ENCODE measurements around the gene SMIM29. TPM values are rescaled to one million over a fixed set of nuclear protein-coding genes. Genes with fewer than 3 reads are reported as not detected.

Gene SMIM29
- total RNA-seq, 1 experiment from 2014 or later: 25.8 TPM

- ChIA-PET CTCF (interaction anchor here (0.6 to 0.9 kb wide), 2 partner anchors 171 to 966 kb away, joined by 3 to 10 read pairs; no protein-coding TSS in a partner anchor), POLR2A (ENCODE audit: unreplicated experiment) (interaction anchor here (0.6 to 0.8 kb wide), 7 partner anchors 48 to 1355 kb away, joined by 3 to 31 read pairs (median 5); no protein-coding TSS in a partner anchor)
- intact Hi-C loops (cut with micrococcal nuclease): loop anchor here (1.0 kb wide), 1 partner anchor 48 kb away; no protein-coding TSS in a partner anchor
- Histone ChIP-seq H4K20me1 (ENCODE audit: low read length) (peaks cover 37% of the 10 kb centered on the region), H3K79me2 (ENCODE audit: low read length) (peaks cover 44% of the 10 kb centered on the region), H3F3A (ENCODE audit: low read length, unreplicated experiment) (peaks cover 29% of the 10 kb centered on the region), H3K9me3 (ENCODE audit: low read length) (no peaks in the 10 kb centered on the region), H3K4me1 (ENCODE audit: insufficient read depth, low read length) (peaks cover 91% of the 10 kb centered on the region), H2AFZ (ENCODE audit: low read length) (no peak overlapping the region), H3K27me3 (ENCODE audit: low read length) (no peaks in the 10 kb centered on the region), H3K4me3 (ENCODE audit: low read length) (peak overlapping the region; percentile 22), H3K9ac (ENCODE audit: low read length) (peak overlapping the region; percentile 74), H3K27ac (ENCODE audit: low read length) (peak overlapping the region; percentile 96), H3K9me2 (replicated peaks; ENCODE audit: low read length) (no peaks in the 10 kb centered on the region), H3K4me2 (ENCODE audit: low read length) (peak overlapping the region; percentile 99), H3K36me3 (ENCODE audit: low read depth, low read length) (peaks cover 48% of the 10 kb centered on the region)
- TF ChIP-seq CTCF (conservative IDR thresholded peaks at IDR 0.05; ENCODE audit: low read depth, low read length) (peak; percentile 45), EZH2phosphoT487 (IDR thresholded peaks at IDR 0.05; ENCODE audit: borderline replicate concordance, low read length) (peak; percentile 65; the same call in 1 of the 2 replicates), EZH2 (IDR thresholded peaks at IDR 0.05; ENCODE audit: low read length, unreplicated experiment) (no peak)
- BruUV-seq (replicated peaks): no TSS peak
- ATAC-seq (peak; percentile 31), DNase-seq (peak; percentile 97)
Observed at GRCh38 chr6:34243901-34244884, 4.6 kb downstream of the SMIM29 start.

GRCh38 chr6:34243131-34243771 lies 5.6 kb downstream of the SMIM29 start:
- Histone ChIP-seq H3K9me3 (ENCODE audit: low read length) (no peaks in the 10 kb centered on the region), H3F3A (ENCODE audit: low read length, unreplicated experiment) (peaks cover 38% of the 10 kb centered on the region), H3K4me1 (ENCODE audit: insufficient read depth, low read length) (peaks cover 96% of the 10 kb centered on the region), H3K9ac (ENCODE audit: low read length) (peak overlapping the region; percentile 74), H3K4me3 (ENCODE audit: low read length) (peak overlapping the region; percentile 94), H3K9me2 (replicated peaks; ENCODE audit: low read length) (no peaks in the 10 kb centered on the region), H3K79me2 (ENCODE audit: low read length) (peaks cover 49% of the 10 kb centered on the region), H2AFZ (ENCODE audit: low read length) (no peak overlapping the region), H4K20me1 (ENCODE audit: low read length) (peaks cover 47% of the 10 kb centered on the region), H3K27me3 (ENCODE audit: low read length) (no peaks in the 10 kb centered on the region), H3K27ac (ENCODE audit: low read length) (peak overlapping the region; percentile 96), H3K4me2 (ENCODE audit: low read length) (peak overlapping the region; percentile 99), H3K36me3 (ENCODE audit: low read depth, low read length) (peaks cover 57% of the 10 kb centered on the region)
- TF ChIP-seq CTCF (conservative IDR thresholded peaks at IDR 0.05; ENCODE audit: low read depth, low read length) (no peak), EZH2 (IDR thresholded peaks at IDR 0.05; ENCODE audit: low read length, unreplicated experiment) (no peak), EZH2phosphoT487 (IDR thresholded peaks at IDR 0.05; ENCODE audit: borderline replicate concordance, low read length) (no peak)
- POLR2A ChIA-PET (ENCODE audit: unreplicated experiment): interaction anchor here (0.6 to 0.7 kb wide), 4 partner anchors 47 to 1126 kb away, joined by 3 to 19 read pairs (median 5); no protein-coding TSS in a partner anchor
- ATAC-seq: peak; percentile 3
- intact Hi-C loops (cut with micrococcal nuclease): no loop called here
- CTCF ChIA-PET: no interaction called here
- BruUV-seq (replicated peaks): no TSS peak
- peak; percentile 67 for DNase-seq
